NCI-H2227 treated with DMSO at 0.1 percent for 48 hours (cell line): ENCODE results near the gene IRX4.

Source experiments
- DNase-seq: peaks from one replicate; lab custom pipeline; 2025; lab: John Stamatoyannopoulos, UW

IRX4 gene

GRCh38 chr5:1891391-1891790 lies 8.7 kb upstream of the IRX4 start:
- DNase-seq, result no peak

- no peak for DNase-seq
These were observed 7.6 kb upstream of the IRX4 start for GRCh38 chr5:1890296-1890695.

GRCh38 chr5:1889321-1890065 lies 6.8 kb upstream of the IRX4 start:
- no peak for DNase-seq

- DNase-seq, result no peak
These were observed 6.0 kb upstream of the IRX4 start for GRCh38 chr5:1888541-1889251.

GRCh38 chr5:1887588-1888360 lies 5.0 kb upstream of the IRX4 start:
- DNase-seq, result no peak

GRCh38 chr5:1886846-1887587 lies 4.3 kb upstream of the IRX4 start:
- DNase-seq, result no peak

- DNase-seq, result no peak
These were observed 3.4 kb upstream of the IRX4 start for GRCh38 chr5:1885868-1886845.

- DNase-seq, result no peak
These were observed 2.7 kb upstream of the IRX4 start for GRCh38 chr5:1885404-1885755.

- no peak for DNase-seq
These were observed 2.1 kb upstream of the IRX4 start for GRCh38 chr5:1884678-1885403.

GRCh38 chr5:1883925-1884677 lies 1.4 kb upstream of the IRX4 start:
- no peak for DNase-seq

- no peak for DNase-seq
These were observed 597 bp upstream of the IRX4 start for GRCh38 chr5:1883120-1883924.

- DNase-seq, result no peak
These were observed 891 bp downstream of the IRX4 start for GRCh38 chr5:1881731-1882336.

- DNase-seq, result no peak
These were observed 1.6 kb downstream of the IRX4 start for GRCh38 chr5:1881098-1881572.

- no peak for DNase-seq
These were observed 2.2 kb downstream of the IRX4 start for GRCh38 chr5:1880377-1881025.

GRCh38 chr5:1879292-1880263 lies 3.1 kb downstream of the IRX4 start:
- no peak for DNase-seq

- DNase-seq, result no peak
These were observed 4.5 kb downstream of the IRX4 start for GRCh38 chr5:1878050-1878849.
